DMS53 treated with DMSO at 0.1 percent for 48 hours (cell line): Measurements from ENCODE around the gene GABRR3.
"Not testable (repeated sequence)": the region's sequence is repeated elsewhere in the genome, so short reads cannot be mapped to it uniquely, and the experiment has no call there.

Experiments used
- DNase-seq: peaks from one replicate; lab custom pipeline; 2025; ENCODE audit not compliant: unreplicated experiment; lab: John Stamatoyannopoulos, UW

Gene GABRR3

DNA sequence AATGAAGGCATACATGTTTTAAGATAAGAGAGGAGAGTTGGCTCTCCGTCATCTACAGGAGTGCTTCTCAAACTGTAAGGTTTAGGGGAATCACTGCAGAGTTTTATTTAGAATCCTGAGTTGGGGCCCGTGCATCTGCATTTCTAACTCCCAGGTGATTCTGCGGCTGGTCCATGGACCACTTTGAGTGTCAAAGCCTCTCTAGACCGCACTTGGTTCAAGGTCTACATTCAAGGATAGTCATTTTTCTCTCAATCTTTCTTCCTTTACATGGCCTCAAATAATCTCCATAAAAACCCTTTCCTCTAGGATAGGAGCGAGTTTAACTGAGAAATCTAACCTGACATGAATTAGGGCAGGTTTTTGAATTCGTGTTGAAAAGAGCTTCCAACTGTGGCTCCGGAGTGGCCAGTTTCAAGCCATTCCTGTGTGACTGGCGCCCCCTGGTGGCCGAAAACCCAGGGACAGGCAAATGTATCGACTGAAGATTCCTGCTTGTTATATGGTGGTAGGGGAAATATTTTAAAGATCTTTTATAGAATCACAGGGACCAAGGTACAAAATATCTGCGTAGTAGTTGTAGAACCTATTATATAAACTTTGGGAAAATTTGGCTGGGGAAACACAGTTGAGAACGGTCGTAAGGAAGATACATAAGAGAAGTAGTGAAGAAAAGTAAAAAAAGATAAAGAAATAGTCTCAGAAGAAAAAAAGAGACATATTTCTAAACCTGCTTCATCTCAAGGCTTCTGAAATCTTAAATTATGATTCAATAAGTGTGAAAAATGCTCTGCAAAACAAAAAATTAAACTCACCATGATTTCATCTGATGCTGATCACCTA lies 11.9 kb downstream of the GABRR3 start:
- peak; percentile 35 for DNase-seq

DNA sequence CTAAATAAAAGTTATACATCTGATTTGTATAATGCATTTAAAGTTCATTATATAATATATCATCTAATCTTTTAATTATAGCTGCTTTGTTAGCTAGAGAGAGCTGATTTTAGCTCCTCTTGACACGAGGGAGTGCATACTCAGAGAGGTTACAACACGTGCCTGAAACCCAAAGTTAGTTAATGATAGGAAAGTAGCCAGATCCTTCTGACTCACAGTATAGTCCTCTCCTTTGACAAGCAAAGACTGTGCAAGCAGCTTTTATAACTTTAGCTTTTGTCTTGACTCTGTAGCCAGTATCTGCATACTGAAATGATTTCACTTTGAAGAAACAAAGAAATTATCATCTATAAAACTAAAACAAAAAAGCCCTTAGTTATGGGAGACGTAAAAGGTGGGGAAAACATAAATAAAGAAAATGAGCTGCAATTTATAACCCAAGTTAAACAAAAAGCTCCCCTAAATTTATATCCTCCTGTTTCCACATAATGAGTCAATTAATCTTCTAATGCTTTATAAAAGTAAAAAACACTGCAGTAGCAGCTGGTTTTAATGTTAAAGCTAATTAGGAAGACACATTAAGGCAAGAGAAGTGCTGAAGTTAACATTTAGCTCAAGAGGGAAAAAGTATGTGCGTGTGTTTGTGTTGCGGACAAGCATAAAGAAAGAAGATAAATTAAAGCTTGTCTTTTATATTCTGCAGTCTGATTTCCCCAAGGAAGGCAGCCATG lies 13.1 kb downstream of the GABRR3 start:
- no peak for DNase-seq

DNA sequence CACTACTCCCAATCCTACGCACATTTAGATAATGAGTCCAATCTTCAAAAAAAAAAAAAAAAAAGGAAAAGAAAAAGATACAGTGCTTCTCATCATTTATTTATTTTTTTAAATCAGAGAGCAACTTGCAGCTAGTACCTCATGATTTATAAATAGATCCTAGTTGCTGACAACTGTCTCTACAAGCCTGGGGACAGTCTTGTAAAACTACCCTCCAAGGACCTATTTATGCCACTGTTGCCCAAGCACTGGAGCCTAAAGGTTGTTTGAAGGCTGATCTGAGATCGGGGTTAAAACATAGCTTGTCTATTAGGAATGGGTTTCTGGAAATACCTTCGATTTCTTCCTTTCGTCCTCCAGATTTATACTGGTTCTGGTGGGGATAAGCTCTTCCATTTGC lies 14.7 kb downstream of the GABRR3 start:
- no peak for DNase-seq

DNA sequence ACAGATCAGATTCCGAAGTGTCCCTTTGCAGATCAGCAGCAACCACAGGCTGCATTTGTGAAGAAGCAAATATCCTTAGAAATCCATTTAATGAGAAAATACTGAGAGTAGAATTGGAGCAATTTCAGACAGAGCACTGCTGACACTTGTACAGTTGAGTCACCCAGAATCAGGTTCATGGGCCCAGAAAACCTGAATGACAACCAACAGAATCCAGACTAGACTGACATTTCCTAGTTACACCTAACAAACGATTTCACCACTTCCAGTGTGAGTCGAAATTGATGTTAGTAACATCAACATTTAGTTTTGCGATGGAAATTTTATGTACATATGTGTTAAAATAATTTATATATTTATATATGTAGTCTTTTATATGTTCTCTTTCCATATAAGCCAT lies 16.8 kb downstream of the GABRR3 start:
- DNase-seq = no peak

DNA sequence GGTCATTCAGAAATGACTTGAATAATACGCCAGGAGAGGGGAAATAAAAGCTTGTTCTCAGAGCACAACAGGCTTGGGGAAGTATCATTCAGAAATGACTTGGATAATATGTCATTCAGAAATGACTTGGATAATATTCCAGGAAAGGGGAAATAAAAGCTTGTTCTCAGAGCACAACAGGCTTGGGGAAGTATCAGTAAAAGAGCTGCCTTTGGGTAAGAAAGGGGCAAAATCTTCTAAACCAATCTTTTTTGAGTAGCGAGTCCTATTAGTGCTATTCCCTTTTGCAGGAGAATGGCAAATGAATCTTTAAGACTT lies 20.9 kb downstream of the GABRR3 start:
- no peak for DNase-seq

DNA sequence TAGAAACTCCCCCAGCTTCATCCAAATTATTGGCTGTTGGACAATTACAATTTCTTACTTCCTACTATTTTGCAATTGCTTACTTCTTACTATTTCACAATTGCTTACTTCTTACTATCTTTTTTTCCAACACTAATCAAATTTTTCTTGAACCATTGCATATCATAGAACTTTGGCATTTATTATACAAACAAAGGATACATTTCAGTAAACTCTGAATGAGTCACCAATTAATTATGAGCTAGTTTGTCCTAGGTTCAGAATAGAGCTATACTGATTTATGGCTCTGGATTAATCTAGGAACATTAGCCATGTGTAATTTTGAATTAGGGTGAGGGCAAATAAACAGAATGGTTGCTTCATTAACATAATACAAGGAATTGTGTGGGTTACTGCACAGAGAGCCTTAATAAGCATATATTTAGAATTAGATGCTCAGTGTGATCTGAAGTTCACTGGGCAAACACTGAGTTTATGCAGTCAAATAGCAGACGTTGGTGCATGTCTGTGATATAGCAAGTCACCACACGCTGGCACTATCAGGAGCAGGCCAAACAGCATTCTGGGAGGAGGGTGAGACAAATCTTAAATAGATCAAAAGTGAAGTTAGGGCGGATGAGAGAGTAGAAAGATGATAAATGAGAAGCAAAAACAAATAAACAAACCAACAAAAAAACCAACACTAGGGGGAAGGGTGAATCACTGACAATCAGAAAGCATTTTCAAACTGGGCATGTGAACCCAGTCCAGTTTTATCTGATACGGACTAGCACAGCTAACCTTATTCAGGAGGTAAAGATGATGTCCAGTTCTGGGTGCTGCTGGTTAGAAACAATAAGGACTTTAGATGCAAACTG lies 21.5 kb downstream of the GABRR3 start:
- no peak for DNase-seq

DNA sequence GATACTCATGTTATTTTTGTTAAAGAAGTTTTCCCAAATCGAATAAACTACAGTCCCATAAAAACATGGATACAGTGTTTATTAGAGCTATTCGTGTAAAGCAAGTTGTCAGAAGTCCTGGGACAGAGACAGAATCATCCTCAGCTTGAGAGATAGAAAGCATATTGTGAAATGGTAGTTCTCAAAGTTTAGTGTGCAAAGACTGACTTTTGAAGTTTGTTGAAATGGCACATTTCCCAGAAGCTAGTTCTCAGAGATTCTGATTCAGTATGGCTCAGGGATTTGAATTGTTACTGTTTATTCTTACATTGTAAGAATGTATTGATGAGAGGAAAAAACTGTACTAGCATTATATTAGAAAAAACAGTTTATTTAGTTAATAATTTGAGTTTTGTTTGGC lies 22.1 kb downstream of the GABRR3 start:
- DNase-seq = no peak

DNA sequence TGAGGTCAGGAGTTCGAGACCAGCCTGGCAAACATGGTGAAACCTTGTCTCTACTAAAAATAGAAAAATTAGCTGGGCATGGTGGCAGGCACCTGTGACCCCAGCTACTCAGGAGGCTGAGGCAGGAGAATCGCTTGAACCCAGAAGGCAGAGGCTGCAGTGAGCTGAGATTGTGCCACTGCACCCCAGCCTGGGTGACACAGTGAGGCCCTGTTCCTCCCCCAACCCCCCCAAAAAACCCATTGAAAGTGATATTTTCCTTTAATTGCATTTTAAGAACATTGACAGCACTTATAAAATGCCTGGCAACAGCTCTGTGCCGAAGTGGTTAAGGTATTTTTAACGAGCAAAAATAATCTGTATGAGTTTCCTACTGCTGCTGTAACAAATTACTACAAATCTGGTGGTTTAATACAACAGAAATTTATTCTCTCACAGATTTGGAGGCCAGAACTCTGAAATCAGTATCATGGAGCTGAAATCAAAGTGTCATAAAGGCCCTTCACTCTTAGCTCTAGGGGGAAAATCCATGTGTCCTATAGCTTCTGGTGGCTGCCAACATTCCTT lies 24.1 kb downstream of the GABRR3 start:
- not testable (repeated sequence) for DNase-seq

DNA sequence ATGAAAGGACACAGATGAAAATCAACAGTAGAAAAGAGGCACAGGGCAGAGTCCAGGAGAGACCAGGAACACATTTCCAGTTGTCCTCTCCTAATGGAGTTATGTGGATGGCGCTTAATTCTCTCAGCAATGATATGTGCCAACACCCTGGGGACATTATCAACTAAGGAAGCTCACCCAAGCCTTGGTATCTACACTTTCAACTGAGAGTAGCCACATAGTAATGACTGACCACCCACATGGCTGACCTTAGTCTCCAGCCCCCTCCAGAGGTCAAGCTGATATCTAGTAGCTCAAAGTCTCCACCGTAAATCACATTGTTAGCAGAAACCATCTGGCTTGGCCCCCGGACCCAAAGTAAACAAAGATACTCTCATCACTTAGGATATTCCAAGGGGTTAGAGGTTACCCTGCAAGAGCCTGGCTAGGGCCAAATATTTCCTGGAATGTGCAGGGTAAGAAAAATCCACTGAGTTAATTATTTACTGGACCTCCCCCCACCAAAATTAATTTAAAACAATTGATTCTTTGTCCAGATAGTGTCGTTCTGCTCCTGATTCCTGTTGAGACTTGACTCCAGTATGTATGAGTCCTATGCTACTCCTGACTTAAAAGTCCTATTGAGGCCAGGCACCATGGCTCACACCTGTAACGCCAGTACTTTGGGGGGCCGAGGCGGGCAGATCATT lies 24.8 kb downstream of the GABRR3 start:
- no peak for DNase-seq

DNA sequence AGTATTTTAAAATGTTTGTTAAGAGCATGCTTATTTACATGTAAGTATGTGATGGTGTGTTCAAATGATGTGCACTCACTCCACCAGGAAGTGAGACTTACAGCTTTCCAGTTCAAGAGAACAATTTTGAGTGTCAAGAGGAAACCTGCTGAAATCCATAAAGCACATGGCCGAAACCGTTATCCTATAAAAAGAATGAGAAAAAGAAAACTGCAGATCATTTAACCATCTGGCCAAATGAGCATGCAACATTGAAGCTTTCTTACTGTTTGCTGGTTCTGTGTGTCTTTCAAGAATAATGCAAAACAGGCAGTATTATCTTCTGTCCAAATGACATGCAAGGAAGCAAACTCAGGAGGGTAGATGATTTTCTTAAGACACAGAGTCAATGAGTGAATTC lies 26.3 kb downstream of the GABRR3 start:
- DNase-seq = no peak

DNA sequence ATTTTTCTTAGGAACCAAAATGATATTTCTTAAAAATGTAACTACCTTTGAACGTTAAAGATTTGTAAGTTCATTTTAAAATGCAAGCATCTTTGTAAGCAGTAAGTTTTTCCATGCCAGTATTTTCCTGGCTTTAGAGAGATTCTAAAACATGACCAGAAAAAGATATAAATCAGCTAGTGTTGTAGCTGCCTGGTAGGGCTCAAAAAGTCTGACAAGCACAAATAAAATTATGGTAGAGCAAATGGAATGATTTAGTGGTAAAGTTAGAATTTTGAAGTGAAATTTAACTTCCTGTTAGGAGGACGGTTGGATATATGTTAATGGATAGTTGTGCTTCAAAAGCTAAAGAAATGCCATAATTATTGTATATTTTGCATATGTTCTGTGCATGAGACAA lies 29.7 kb downstream of the GABRR3 start:
- DNase-seq = no peak

DNA sequence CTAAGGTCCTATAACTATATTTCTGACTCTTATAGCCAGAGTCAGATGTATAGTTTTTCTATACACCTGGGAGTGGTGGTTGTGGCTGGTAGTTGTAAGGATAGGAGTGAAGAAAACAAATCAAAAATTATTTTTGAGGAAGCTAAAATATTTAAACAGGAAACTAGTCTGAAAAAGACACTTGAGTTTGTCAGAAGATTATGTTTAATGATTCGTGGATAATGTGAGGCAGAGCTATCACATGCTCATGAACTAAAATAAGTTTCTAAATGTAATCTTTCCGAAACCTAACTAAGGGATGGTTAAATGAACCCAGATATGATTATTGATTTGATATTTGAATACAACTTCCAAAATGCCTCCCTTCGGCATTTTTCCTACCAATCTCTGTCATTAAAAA lies 30.4 kb downstream of the GABRR3 start:
- no peak for DNase-seq

DNA sequence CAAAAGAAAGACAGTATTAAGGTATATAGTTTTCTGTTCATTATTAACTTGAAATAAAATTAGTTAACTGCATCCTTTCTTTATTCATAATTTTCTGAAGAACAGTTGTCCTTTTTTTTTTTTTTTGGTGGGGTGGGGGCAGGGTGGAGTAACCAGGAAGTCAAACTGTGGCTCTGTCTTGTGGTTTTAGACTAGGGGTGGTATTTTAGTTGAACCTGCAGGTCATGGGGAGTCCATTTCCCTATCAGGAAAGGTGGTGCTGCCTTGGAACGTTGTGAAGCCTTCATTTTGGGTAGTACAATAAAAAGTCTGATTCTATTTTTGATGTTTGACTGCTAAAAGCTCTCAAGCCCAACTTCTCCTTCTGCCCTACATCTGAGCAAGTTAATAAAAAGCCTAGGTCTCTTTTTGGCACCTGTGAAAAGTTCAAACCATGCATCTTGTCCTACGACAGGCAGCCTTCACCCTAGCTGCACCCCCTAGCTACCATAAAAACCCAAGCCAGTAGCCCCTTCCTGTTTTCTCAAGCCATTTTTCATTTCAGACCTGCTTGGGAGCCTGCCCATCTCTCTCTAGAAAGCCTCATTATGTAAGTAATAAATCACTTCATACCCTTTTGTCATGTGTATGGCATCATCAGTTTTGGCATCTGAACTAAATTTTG lies 31.7 kb downstream of the GABRR3 start:
- no peak for DNase-seq

DNA sequence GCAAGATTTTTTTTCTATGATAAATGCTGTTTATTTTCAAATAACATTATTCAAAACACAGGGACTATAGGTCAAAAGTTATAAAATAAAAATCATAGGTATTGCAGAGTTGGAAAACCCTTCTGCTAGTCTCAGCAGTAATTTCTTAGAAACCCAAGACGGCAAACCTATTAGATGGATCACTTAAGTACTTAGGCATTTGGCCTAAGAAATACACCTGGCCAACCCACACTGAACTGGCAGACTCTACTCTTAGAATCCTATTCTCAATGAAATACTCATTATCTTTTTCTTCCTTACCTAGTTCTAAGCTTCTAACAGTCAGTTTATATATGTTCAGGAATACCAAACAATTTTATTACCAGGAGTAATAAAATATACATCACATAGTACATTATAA lies 32.4 kb downstream of the GABRR3 start:
- DNase-seq = no peak

DNA sequence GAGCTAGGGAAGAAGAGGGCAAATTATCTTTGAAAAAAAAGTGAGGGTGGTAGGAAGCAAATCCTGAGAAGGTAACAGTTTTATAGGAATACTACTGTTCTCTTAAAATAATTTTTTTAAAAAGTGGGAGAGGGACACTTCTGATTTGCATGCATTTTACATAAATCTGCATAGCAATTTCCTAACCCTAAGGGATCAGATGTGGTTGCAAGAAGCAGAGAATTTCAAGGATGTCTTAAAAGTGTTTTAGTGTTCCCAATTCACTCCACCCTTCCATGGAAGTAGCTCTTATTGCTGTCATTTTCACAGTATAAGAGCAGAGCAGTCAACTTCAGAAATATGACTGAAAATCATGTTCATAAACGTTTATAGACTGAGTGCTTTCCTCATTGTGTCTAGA lies 35.1 kb downstream of the GABRR3 start:
- DNase-seq = no peak

DNA sequence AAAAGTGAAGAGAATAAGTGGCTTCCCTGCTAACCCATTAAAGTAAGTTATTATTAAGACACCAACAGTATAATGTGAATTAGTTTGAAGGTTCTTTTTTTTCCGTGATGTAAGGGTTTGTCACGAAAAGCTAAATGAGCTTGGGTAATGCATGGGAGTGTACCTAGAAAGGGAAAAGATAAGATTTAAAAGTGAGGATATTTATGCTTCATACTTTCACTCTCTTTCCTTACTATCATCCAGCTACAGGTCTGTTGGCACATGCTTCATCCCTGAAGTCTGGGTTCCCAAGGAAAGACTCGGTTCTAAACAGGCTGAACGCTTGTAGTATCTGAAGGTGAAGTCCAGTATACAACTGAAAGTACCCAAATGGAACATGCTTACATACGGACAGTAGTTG lies 36.0 kb downstream of the GABRR3 start:
- no peak for DNase-seq

DNA sequence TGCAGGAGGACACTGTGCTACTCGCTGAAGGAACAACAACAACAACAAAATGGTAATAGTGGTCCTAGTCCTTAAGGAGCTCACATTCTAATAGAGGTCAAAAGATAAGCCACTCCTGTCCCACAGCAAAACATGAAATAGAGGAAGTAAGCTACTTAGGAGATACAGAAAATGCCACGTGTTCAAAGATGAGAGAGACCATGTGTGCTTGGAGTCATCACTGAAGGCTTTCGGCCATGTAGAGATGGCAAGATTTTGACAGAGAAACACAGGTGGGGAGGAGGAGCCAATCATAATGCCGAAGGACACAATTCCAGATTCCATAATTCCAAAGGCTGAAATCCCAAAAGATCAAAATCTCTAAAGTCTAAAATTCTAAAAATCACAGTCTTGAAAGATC lies 38.1 kb downstream of the GABRR3 start:
- DNase-seq = no peak

DNA sequence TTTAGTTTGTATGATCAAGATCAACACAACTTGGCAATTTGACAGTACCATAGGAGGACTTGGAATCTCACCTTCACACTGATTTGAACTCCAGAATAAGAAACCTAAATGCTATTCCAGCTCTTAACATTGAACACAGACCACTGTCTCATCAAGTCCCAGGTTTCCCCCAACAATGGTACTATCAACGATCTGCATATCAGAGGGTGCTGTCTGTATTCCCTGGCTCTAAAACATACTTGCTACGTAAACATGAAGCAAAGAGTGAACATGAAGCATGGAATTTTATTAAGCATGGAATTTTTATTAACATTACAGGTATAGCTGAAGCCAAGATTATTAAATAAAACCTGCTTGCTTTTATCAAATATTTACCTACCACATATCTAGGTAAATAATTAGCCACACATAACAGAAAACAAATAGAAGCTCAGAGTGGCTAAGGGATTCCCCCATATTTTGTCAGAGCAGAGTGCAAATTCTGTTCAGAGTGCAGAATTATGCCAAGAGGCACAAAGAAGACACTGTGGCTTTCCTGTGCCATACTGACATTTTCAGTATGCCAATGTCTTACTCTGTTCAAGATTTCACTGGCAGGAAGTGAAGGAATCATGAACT lies 40.7 kb downstream of the GABRR3 start:
- DNase-seq = no peak

DNA sequence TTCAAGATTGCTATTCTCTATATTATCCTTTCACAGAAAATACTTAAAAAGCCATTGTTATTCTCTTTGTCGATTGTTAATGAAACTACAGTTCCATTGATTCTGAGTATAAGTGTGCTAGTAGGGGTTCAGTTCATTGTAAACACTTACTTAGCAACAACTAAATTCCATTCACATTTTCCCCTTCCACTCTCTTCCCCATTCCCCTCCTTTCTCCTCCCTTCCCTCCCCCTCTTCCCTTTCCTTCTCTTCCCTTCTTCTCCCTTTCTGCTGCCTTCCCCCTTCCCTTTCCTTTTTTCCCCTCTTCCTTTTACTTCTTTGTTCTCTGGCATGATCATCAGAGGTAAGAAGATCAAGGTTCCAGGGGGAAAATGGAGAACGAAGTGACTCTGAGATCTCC lies 41.6 kb downstream of the GABRR3 start:
- DNase-seq = no peak
